GM12875 (cell line): ENCODE results near the gene PTBP1.
A peak's percentile ranks its signal among the peaks of the same experiment; 100 is the strongest.

Experiments used
- H3K4me3 ChIP-seq: one replicate; pipeline ENCODE4 v1.5.1; 2011; ENCODE audit warnings: low read depth, low read length, control low read depth
- CTCF ChIP-seq: IDR thresholded peaks from 2 replicates; pipeline ENCODE4 v1.5.1; 2011; ENCODE audit warnings: low read depth, mild to moderate bottlenecking, control low read depth, inconsistent platforms, low read length, moderate library complexity, borderline replicate concordance; ENCODE audit not compliant: insufficient read depth

The PTBP1 gene

GRCh38 chr19:796692-797527 lies at the start of gene PTBP1:
Gene PTBP1 (plus strand): TSS chr19:797452. CDS start chr19:797498, 46 bp downstream.
- peak within 1 kb of the TSS; percentile 92 for H3K4me3 ChIP-seq
- TF ChIP-seq CTCF, result no peak

- no peak for TF ChIP-seq CTCF
- H3K4me3 ChIP-seq, result no peak overlapping the region
Measured at GRCh38 chr19:748274-748598, 49.0 kb upstream of the PTBP1 start.

GRCh38 chr19:749811-750210 lies 47.4 kb upstream of the PTBP1 start:
- no peak for TF ChIP-seq CTCF
- no peak overlapping the region for H3K4me3 ChIP-seq

GRCh38 chr19:750640-751423 lies 46.4 kb upstream of the PTBP1 start, which contains the start of gene MISP:
Gene MISP (plus strand): TSS chr19:751112. CDS start chr19:756947, 5,835 bp downstream.
- no peak within 1 kb of the TSS for H3K4me3 ChIP-seq
- no peak for TF ChIP-seq CTCF

- no peak overlapping the region for H3K4me3 ChIP-seq
- TF ChIP-seq CTCF, result no peak
Measured at GRCh38 chr19:751501-752341, 45.5 kb upstream of the PTBP1 start.

- H3K4me3 ChIP-seq, result no peak overlapping the region
- no peak for TF ChIP-seq CTCF
Measured at GRCh38 chr19:752652-753517, 44.4 kb upstream of the PTBP1 start.
